COLO829 (cell line): ENCODE measurements around the gene NCOA4.
A peak's percentile ranks its signal among the peaks of the same experiment; 100 is the strongest.
"Not testable (repeated sequence)": the region's sequence is repeated elsewhere in the genome, so short reads cannot be mapped to it uniquely, and the experiment has no call there.

ENCODE experiments used
- DNase-seq: peaks from one replicate; pipeline ENCODE4 v3.0.0; 2012; ENCODE audit warnings: low spot score

Gene NCOA4

DNA sequence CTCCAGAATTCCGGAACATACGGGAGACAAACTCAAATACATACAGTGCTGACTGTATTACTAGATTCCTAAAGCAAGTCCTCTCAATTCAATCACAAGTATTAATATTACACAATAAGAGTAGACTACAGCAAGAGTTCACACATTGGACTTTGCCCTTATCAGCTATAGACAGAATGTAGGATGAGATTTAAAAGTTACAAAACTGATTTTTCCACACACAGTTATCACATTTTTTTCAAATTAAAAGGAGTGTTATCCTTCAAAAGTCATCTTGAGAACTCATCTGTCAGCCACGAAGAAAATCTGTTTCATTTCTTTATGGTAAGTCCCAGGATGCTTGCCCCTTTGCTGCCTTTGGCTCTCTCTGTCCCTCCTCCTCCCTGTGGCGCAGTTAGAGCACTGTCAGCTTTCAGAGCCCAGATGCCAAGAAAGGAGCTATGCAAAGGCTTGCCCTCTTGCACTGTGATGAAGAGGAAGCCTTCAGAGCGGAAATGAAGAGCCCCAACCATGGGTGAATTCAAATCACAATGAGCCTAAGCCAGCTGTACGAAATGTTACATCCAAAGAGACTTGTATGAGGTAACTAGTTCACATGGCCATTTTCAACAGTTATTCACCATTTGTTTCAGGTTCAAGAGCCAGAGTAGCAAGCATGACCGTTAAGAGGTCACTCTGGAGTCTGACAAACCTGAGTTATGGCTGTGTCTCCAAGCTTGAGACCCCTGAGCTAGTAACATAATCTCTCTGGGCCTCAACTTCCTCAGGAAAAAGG is 10.7 kb downstream of the NCOA4 start:
- DNase-seq = no peak

DNA sequence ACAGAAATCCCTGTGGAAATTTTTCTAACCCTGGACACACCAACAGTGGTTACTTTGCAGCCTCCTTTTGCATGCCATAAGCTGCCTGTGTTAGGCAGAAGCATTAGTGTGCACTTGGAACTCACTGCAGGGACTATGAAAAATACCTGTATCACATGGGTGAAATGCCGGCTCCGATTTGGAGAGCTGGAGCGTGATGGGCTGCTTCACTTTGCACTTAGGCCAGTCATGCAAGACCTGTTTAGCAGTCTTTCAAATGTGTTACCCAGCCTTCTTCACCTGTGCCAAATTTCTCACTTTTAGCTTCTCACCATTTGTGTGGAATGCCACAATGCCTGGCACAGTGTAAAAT is 11.3 kb downstream of the NCOA4 start:
- DNase-seq = no peak

DNA sequence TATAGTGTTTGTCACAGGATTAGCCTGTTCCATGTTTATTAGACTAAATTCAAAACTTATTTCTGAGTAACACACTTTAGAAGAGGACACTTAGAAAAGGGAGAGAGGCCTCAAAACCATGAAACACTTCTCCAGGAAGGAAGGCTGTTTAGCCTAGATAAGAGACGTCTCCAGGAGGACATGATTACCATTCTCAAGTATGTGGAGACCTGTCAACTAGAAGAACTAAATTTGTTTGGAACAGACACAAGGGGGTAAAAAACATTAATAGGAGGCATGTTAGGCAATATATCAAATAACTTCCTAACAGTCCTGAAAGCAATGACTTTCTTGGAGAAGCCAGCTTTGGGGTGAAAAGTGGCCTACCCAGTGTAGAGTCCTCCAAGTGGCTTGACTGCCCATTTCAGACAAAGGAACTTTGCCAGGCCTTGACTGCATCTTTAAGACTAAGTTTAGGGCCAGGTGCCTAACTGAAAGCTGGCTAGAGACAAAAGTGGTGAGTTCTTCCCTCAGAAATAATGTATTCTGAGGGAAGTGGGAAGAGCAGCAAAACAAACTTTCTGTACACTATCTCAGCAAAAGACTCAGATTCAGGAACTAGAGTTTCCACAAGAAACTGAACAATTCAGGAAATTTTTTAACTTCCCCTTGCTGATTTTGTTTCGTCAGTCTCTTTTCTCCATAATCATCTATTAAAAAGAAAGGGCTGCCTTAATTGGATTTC is 11.8 kb downstream of the NCOA4 start:
- DNase-seq = no peak

DNA sequence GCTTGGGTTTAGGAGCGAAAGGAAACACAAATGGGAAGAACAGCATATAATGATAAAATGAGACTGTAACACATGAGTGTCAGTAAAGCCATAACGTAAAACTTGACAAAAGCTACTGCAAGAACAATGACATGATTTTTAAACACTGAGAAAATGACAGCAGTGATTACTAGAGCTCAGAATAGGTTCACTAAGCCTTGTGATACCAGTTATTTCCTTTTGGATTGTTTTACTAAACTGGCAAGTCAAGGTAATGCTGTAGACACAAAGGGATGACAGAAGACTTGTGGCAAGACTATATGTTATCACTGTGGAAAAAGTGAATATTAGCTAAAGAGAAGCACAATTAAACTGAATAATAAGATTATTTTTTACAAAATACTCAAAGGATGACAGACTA is 12.7 kb downstream of the NCOA4 start:
- no peak for DNase-seq

DNA sequence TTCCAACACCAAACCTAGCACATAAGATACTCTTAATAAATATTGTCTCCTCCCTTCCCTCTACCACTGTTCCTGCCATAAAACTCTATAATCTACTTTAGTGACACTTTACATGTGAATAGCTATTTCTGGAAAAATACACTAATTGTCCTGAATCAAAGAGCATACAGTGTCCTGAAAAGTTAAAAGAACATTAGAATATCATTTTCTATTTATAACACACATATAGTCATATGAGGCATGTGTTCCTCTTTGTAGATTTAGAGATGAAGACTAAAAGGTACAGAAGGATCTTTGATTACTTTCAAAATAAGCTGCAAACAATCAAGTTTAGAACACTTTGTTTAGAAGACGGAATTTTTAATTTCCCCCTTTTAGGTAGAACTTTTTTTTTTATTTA is 13.6 kb downstream of the NCOA4 start:
- no peak for DNase-seq

DNA sequence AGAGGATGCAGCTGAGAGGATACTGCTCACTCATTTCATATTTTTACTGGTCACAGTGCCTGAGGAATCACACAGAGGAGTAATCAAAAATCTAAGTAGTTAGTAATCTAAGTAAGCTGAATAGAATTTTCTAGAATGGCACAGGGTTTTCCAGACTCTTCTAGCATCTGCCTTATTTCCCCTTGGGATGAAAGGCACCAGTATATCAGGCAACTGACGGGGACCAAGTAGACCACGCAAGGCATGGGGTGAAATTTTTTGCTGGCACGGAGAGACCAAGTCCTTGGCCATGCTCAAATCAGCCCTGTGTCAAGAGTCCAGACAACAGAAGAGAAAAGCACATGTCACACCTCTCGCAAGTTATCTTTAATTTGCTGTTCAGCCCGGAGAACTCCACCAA is 14.2 kb downstream of the NCOA4 start:
- no peak for DNase-seq

DNA sequence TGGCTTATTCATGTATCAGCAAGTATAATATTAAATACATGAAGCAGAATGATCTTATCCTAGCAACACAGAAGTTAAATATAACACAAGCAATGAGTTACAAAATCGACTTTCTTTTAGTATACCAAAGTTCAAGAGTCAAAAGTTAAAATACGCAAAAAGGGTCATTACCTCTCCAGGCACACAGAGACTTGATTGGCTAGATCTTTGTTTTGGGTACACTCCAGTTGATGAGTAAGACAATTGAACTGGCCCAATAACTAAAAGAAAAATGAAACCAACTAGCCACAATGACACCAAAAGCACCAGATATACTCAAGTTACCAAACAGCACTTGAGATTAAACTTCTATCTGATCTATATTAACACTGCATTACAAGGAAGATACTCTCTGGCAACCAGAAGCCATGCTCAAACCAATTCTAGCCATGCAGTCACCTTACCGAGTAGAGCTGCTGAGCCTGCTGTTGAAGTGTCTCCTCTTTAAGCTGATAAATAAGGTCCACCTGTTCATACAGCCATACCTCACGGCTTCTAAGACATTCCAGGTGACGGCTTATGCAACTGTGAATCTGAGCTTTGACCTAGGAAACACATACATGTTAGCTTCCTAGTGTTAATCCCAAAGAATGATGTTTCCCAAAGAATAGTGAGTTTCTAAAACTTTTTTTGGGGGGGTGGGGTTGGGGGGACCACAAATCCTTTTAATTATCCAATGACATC is 15.6 kb downstream of the NCOA4 start:
- DNase-seq = no peak

DNA sequence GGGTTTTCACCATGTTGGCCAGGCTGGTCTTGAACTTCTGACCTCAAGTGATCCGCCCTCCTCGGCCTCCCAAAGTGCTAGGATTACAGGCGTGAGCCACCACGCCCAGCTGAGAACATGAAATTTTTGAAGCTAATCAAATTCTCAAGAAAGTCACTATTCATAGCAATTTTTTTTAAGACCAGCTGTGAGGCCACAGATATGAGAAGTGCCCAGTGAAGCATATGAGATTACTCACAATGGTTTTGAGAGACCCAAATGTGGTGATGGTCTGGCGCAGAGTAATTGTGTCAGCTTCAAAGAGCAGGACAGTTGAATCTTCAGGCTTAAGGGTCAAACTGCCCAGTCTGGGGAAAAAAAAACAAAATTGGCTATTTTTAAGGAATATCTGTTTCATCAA is 16.2 kb downstream of the NCOA4 start:
- no peak for DNase-seq

DNA sequence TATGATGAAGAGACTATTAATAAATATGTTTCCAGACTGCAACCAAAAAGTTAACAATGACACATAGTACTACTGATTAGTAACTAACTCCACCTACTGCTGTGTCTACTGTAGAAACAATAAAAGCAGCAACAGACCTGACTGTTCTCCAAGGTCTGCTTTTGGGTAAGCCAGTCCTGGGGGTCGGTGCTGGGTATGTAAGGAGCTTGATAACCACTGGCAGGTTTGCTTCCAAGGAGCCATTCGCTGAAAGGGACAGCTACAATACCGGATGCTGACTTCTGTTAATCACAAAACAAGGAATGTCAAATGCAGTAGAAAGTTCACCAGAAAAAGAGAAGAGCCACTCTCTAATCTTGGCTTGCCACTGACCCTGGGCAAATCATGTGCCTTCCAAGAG is 17.7 kb downstream of the NCOA4 start:
- DNase-seq = no peak

DNA sequence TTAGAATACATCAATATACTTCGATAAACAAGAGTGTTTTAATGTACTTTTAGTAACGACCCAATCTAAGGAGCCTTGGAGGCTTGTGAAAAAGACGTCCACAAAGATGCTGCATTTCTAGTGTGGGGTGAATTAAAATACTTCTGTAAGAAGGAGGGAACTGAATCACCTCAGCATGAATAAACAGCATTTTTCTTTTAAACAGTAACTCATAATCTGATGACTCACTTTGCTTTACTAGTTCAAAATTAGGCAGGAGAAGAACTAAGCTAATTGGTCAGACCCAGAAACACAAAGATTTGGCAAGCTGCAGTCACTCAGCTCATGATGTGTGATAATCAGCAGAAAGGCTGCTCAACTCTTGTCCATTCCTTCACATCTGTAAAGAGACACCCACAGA is 24.2 kb downstream of the NCOA4 start:
- peak; percentile 7 for DNase-seq

DNA sequence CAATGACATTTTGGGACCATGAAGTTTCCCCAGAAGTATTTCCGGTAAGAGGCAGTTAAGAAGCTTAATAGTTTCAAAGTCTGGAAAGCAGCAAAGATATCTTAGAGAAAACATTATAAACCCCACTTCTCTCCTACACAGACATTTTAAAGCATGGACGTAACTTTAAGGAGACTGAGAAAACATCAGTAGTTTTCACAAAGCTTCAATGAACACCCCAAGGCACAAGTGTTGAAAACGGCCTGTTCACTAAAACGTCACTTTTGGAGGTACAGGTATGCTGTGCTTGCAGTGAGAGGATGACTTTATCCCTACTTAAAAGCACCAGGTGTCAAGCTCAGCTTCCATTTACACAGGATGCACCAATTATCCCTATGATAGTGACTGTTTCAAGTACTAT is 25.0 kb downstream of the NCOA4 start:
- DNase-seq = no peak

DNA sequence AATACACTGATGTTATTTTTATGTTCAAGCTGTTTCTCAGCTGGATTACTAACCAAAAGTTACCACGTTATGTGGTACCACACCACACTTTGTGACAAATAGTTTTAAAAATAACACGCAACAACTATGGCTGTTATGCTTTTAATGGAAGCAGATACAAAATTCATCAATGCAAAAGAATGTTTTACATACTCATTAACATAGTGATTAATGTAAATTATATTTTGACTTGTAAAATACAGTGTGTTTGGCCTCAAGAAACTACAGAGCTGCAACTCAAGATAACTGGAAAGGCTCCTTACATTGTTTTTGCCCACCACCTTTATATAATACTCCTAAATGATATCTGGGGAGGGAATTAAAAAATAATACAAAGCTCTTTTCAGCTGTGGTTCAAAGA is 25.5 kb downstream of the NCOA4 start:
- no peak for DNase-seq

DNA sequence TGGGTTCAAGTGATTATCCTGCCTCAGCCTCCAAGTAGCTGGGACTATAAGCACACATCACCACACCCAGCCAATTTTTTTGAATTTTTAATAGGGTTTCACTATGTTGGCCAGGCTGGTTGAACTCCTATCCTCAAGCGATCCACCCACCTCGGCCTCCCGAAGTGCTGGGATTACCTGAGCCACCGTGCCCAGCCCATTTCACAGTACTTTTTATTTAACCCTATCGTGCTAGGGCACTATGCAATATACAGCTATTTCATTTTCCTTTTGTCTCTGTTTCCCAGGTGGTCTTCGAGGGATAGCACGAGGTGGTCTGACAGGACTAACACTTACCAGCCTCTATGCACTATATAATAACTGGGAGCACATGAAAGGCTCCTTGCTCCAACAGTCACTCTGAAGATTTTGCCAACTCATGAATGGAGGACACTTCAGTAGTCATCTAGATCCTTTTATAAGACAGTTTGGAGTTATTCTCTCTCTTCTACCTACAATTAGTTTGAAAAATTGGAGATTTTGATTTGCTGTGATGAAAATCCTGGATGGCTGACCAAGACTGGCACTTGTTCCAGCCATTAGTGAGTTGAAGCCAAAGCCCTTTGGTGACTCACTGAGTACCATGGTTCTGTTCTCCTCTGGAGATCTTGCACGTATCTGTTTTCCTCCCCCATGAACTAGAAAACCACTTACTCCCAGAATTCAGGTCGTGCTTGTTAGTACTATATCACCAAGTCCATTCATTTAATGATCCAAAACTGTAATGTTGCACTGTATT is 27.3 kb downstream of the NCOA4 start:
- no peak for DNase-seq

DNA sequence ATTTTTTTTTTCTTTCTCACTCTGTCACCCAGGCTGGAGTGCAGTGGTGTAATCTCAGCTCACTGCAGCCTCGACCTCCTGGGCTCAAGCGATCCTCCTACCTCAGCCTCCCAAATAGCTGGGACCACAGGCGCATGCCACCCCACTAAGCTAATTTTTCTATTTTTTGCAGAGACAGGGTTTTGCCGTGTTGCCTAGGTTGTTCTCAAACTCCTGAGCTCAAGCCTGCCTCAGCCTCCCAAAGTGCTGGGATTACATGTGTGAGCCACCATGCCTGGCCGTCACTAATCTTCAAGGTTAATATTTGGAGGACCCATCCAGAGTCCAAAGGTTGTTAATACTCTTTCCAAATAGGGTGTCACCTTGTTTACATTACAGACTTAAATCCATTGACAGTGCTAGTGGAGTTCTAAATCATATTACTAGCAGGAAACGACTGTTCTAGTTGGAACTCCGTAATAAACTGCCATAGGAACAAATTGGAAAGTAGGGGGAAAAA is 28.2 kb downstream of the NCOA4 start:
- DNase-seq = not testable (repeated sequence)

DNA sequence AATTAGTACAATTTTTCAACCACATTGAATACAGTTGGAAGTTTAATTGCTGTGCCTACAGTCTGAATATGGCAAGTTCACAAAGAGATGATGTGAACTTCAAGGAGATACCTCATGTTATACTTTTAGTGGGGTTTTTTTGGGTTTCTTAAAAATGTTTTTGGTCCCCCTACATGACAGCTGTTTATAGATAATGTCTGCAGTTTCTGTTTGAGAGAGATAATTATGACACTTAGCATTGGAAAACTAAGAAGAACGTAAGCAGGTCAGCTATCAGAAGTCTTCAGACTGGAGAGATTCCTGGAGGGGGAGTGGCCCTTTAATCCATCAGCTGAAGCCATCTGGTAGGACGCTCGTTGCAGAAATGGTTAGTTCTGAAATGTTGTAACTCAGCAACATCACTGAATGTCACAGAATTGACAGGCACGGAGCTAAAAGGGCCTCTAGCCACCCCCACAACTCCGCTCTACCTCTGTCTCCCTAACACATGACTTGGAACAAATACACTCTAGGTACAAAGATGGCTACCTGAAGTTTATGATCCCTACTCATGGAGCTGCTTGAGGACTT is 29.2 kb downstream of the NCOA4 start:
- no peak for DNase-seq

DNA sequence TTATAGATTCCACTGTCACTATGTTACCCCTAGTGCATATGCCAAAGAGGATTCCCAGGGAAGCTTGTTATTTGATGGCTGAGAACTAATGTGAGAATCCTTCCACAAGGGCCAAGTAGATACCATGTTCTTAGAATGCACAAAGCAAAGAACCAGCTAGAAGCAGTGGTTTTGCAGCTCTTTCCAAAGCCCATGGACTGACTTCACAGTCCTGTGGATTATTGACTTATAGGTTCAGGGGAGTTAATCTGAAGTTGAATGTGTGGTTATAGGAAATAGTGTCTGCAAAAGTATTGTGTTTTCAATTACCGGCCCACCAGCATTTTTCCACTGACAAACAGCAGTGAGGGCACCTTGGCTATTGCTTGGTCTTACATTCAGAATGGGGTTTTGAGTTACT is 29.9 kb downstream of the NCOA4 start:
- no peak for DNase-seq

DNA sequence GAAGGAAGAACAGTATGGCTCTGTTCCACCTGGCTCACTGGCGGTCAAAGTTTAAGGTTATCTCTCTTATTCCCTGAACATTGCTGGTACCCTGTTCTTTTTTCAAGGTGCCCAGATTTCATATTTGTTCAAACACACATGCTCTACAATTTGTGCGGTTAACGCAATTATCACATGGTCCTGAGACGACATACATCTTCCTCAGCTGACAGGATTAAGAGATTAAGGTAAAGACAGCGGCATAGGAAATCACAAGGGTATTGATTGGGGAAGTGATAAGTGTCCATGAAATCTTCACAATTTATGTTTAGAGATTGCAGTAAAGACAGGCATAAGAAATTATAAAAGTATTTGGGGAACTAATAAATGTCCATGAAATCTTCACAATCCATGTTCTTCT is 30.5 kb downstream of the NCOA4 start:
- not testable (repeated sequence) for DNase-seq

DNA sequence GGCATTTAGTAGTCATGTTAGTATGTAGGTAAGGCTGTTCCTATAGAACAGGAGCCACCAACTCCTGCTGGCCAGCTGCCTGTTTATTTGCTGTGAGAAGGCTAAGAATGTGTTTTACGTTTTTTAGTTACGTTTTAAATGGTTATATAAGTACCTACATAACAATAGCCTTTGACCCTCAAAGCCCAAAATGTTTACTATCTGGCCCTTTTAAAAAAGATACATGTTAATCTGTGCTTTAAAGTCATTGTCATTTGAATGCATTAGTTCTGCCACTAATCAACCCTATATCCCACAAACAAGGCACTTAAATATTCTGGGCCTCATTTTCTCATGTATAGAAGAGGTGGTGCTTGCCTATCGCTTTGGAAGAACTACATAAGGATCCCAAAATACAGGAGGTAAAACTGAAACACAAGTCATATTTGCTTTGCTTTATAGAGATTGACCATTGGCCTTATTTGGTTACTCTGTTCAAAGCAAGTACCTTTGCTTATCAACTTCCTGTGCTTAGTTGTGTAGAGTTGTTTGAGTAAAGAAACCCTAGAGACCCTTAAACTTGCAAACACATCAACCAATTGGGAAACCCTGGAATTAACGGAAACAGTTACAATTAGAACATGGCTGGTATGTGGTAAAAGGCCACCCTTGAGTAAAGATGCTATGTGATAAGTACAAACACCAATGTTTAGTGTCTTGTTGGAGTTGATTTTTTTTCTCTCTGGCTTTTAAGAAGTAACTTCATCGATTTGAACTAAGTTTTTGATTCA is 32.2 kb downstream of the NCOA4 start:
- DNase-seq = no peak

DNA sequence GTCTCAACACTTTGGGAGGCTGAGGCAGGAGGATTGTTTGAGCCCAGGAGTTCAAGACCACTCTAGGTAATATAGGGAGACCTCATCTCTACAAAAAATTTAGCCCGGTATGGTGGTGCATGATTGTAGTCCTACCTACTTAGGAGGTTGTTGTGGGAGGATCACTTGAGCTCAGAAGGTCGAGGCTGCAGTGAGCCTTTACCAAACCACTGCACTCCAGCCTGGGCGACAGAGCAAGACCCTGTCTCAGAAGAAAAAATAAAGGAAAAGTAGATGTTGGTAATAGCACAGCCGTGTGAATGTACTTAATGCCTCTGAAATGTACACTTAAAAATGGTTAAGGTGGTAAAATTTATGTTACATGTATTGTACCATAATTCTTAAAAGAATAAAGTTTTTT is 32.9 kb downstream of the NCOA4 start:
- no peak for DNase-seq

DNA sequence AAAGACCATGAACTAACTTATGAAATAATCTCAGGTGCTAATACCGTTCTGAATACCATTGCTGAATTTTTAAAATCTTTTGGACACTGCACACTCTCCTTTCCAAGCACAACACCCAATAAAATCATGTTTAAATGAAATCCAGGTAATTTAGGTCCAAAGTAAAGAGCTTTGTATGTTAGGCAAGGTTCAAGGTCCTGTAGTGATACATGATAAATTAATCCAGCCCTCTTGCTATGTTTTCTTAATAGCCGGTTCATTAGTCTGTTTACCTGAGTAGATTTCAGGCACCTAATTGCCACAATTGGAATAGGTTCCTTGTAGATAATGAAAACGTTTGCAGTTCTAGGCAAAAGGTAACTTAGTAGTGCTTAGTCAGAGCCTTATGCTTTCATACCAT is 44.8 kb downstream of the NCOA4 start:
- DNase-seq = not testable (repeated sequence)

DNA sequence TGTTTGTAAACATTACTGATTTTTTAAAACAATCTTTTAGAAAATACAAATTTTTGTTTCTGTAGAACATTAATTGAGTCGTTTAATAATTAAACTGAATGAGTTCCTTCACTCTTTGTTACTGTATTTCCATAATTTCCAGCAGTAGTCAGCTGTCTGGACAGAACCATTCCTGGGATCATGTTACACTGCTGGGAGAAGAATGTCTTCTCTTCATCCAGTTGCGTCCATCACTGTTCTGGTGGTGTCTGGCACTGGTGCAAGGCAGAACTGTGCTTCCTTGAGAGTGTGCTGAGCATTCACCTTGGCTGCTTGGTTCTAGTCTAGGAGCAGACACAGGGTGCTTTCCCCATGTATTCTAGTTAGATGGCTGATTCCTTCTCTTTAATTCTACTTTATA is 46.0 kb downstream of the NCOA4 start:
- DNase-seq = not testable (repeated sequence)
